Spleen (tissue), 11 donors: ENCODE results near the gene PDIA5. TPM values are rescaled to one million over a fixed set of nuclear protein-coding genes. Genes with fewer than 3 reads are reported as not detected.
A peak's percentile ranks its signal among the peaks of the same experiment; 100 is the strongest.

Experiments
- DNase-seq: peaks from one replicate; pipeline ENCODE4 v3.0.0-alpha.2; 2020
- H3K27ac ChIP-seq, 8 donors: fragments of 200-600 bp; sonication (generic) in 7 of 8; 1 replicate in 4 of 8; 2 replicates in 4 of 8; pipeline versions ENCODE4 v1.5.0 to v1.8.0; 2016 to 2021; ENCODE audit warnings: inconsistent platforms in 4 of 8, mild to moderate bottlenecking in 4 of 8, moderate library complexity in 1 of 8
- H3K27me3 ChIP-seq, 7 donors: fragments of 200-600 bp; sonication (generic) in 6 of 7; replicated peaks in 1 of 7; 1 replicate in 4 of 7; 2 replicates in 3 of 7; pipeline versions ENCODE4 v1.5.0 to v1.8.0; 2016 to 2021; ENCODE audit warnings: inconsistent platforms in 3 of 7, mild to moderate bottlenecking in 1 of 7
- H3K36me3 ChIP-seq, 6 donors: fragments of 200-600 bp; sonication (generic) in 5 of 6; 1 replicate in 4 of 6; 2 replicates in 2 of 6; pipeline versions ENCODE4 v1.5.0 to v1.8.0; 2016 to 2021; ENCODE audit warnings: inconsistent platforms in 2 of 6
- H3K4me1 ChIP-seq, 6 donors: fragments of 200-600 bp; sonication (generic) in 5 of 6; 1 replicate in 3 of 6; 2 replicates in 3 of 6; pipeline versions ENCODE4 v1.5.0 to v1.8.0; 2016 to 2021; ENCODE audit warnings: inconsistent platforms in 3 of 6
- H3K4me3 ChIP-seq, 8 donors: fragments of 200-600 bp; sonication (generic) in 7 of 8; 1 replicate in 4 of 8; 2 replicates in 4 of 8; pipeline versions ENCODE4 v1.5.0 to v1.8.0; 2016 to 2021; ENCODE audit warnings: inconsistent platforms in 4 of 8, mild to moderate bottlenecking in 4 of 8, moderate library complexity in 2 of 8
- H3K9me3 ChIP-seq, 8 donors: fragments of 200-600 bp; sonication (generic) in 7 of 8; 1 replicate in 4 of 8; 2 replicates in 4 of 8; pipeline versions ENCODE4 v1.5.0 to v1.8.0; 2016 to 2021; ENCODE audit warnings: inconsistent platforms in 4 of 8
- POLR2A ChIP-seq, 3 donors: fragments of 450-650 bp; IDR thresholded peaks; one replicate each; pipeline ENCODE4 v1.5.1; 2017; ENCODE audit warnings: antibody characterized with exemption in 3 of 3, mild to moderate bottlenecking in 1 of 3
- POLR2AphosphoS5 ChIP-seq, 3 donors: sonication (generic); formaldehyde crosslinking; IDR thresholded peaks; one replicate each; pipeline ENCODE4 v1.5.1; 2017; ENCODE audit warnings: antibody characterized with exemption in 3 of 3
- WGBS, 5 donors: extraction: QIAGEN DNeasy Blood & Tissue Kit in 3 of 5; methylation state at CpG; one replicate each; pipeline versions ENCODE4 v1.1.5 to v1.1.7; 2013 to 2018; 5-methylcytosine and 5-hydroxymethylcytosine counted together
- intact Hi-C: fragments of 100-400 bp; cut with DNase I; formaldehyde crosslinking; loops from one replicate; pipeline ENCODE4 v1.15.0; 2023; ENCODE audit warnings: low total_unique reads
- microRNA-seq, 3 donors: library from miRNA; unstranded; fragments of <30 nt; microRNA quantifications; one replicate each; pipeline versions ENCODE4 to v1.1.0, GENCODE V29; 2019 to 2020
- polyA plus RNA-seq, 3 donors: library from polyadenylated mRNA; stranded (reverse); fragments of 200-250 nt; gene quantifications; one replicate each; pipeline ENCODE4 v1.2.1, GENCODE V29; 2013
- total RNA-seq, 7 donors: library from RNA; depleted of rRNA in 3 of 7; stranded (reverse); fragments of >200 nt in 3 of 7; fragmentation: NEBNext Ultra II Directional in 4 of 7; extraction: Animal tissue kit (Norgen Biotek cat#: 25700) in 4 of 7; gene quantifications; one replicate each; pipeline versions ENCODE4 v1.1.0 to v1.2.1, GENCODE V29; 2016 to 2021
- TF ChIP-seq, protein P1 (sequence below), 11 experiments: fragments of 200-600 bp in 7 of 11; fragments of 450-650 bp in 4 of 11; sonication (generic) in 4 of 11; IDR thresholded peaks in 8 of 11; conservative IDR thresholded peaks in 3 of 11; 1 replicate in 7 of 11; 2 replicates in 4 of 11; pipeline versions ENCODE4 v1.4.0 to v1.8.0; 2016 to 2021; ENCODE audit warnings: antibody characterized with exemption in 11 of 11, inconsistent platforms in 4 of 11, mild to moderate bottlenecking in 1 of 11
- donor health status: healthy with polysubstance abuse.
- donor health status: DM: no; HTN: no; CAD: no; lungs with moderate emphysema.
- donor health status: DM: no; HTN: no; CAD: no.
- donor health status: Bipolar disorder and iron deficiency.
- donor health status: healthy.
- donor health status: DM: no; HTN: no; CAD: no.
- donor health status: DM: yes; HTN: yes; CAD: no.

PDIA5 gene
- total and polyA plus RNA-seq, 10 donors = 5.8 to 30.2 (median 19.7) TPM

DNA sequence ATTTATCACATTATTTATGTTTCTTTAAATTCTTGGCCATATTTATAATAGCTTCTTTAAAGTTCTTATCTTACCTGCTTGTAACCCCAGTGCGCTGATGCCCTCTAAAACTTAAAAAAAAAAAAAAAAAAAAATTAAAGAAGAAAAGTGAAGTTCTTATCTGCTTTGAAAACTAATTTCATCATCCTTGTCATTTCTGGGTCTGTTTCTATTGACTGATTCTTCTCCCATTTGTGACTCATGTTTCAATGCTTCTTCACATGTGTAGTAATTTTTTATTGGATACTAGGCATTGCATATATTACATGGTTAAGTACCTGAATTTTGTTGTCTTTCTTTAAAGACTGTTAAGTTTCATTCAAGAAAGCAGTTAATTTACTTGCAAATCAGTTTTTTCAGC, 131.5 kb downstream of the PDIA5 start:
- TF ChIP-seq POLR2A (IDR thresholded peaks at IDR 0.05) (no peak), POLR2AphosphoS5 (IDR thresholded peaks at IDR 0.05) (no peak)
- TF ChIP-seq, protein P1, sequence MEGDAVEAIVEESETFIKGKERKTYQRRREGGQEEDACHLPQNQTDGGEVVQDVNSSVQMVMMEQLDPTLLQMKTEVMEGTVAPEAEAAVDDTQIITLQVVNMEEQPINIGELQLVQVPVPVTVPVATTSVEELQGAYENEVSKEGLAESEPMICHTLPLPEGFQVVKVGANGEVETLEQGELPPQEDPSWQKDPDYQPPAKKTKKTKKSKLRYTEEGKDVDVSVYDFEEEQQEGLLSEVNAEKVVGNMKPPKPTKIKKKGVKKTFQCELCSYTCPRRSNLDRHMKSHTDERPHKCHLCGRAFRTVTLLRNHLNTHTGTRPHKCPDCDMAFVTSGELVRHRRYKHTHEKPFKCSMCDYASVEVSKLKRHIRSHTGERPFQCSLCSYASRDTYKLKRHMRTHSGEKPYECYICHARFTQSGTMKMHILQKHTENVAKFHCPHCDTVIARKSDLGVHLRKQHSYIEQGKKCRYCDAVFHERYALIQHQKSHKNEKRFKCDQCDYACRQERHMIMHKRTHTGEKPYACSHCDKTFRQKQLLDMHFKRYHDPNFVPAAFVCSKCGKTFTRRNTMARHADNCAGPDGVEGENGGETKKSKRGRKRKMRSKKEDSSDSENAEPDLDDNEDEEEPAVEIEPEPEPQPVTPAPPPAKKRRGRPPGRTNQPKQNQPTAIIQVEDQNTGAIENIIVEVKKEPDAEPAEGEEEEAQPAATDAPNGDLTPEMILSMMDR (IDR thresholded peaks at IDR 0.05 in 8 of 11, conservative IDR thresholded peaks at IDR 0.05 in 3 of 11) = no peak
- H3K27ac ChIP-seq = no peak overlapping the region
- DNase-seq = no peak
- no peaks in the 10 kb centered on the region for H3K27me3 ChIP-seq
- no peaks in the 10 kb centered on the region for H3K36me3 ChIP-seq
- peaks cover 10 to 22% (median 15%) of the 10 kb centered on the region in 6 donors for H3K4me1 ChIP-seq
- WGBS, 5 donors = 95 to 100% (median 97%) methylated on average over 1 of the region's 1 CpG
- H3K9me3 ChIP-seq = peaks cover 0 to 16% (median 0%) of the 10 kb centered on the region in 8 donors
- intact Hi-C loops = no loop called here
- no peak overlapping the region for H3K4me3 ChIP-seq

DNA sequence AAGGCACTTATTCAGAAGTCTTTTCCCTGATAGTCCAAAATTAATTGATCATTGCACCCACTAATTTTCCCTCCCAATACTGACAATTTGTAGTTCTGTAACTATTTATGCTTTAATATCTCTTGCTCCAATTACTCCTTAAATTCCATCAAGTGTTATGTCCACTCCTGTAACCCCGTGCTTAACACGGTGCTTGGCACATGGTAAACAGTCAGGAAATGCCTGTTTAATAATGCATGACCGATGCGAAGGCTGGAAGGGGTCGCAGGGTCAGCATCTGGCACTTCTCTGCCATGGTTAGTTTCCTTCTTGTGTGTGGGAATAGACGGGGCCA, 134.4 kb downstream of the PDIA5 start:
- Histone ChIP-seq H3K36me3 (peaks cover 0 to 4% (median 0%) of the 10 kb centered on the region in 6 donors), H3K27me3 (no peaks in the 10 kb centered on the region), H3K4me1 (peaks cover 11 to 35% (median 15%) of the 10 kb centered on the region in 6 donors), H3K9me3 (peaks cover 0 to 16% (median 0%) of the 10 kb centered on the region in 8 donors), H3K4me3 (peak overlapping the region; percentile 60 to 91 (median 78)), H3K27ac (peak overlapping the region; percentile 32 to 93 (median 88))
- 3 to 10% (median 3%) methylated on average over 6 of the region's 6 CpGs for WGBS, 5 donors
- TF ChIP-seq POLR2AphosphoS5 (IDR thresholded peaks at IDR 0.05) = no peak
- no peak for DNase-seq
- intact Hi-C loops = no loop called here

DNA sequence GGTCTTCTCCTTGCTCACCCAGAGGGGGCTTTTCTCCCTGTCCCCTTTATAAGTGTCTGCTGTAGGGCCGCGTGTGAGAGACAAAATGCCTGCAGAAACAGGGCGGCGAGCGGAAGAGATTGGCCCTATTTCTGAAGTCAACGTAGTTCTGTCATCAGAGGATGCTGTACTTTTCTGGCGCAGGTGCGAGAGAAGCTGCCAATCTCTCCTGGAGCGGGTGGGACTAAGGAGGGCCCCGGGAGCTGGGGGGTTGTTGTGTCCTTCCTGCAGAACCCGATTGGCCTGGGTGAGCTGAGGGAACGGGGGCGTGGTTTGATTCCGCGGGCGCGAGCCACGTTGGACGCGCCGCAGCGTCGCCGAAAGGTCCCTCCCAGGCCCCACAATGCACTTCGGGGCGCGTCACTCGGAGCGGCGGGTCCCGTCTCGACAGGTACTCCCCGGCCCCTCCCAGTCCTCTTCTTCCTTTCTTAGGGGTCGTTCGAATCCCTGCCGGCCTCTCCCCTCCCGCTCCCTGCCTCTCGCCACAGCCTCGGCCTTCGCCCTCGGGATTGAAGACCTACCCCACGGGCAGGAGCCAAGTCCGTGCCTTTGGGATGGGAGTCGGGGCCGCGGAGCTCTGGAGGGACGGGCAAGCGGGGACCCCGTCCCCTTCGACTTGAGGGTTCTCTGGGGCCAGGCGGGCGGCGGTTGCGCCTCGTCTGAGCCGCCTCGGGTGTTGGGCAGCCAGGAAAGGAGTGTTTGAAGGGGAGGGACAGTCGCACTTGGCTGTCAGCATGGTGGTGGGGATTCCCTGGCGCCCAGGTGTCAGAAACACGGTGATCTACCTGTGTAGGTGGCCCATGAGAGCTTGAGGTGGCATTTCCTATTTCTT, 135.0 kb downstream of the PDIA5 start, which contains the start of gene SEC22A:
Gene SEC22A, plus strand, starts transcription at position 387 of the 871 bp plus-strand sequence. CDS start 7,275 bp downstream, outside the sequence.
- Histone ChIP-seq H3K4me3 (peak within 1 kb of the TSS; percentile 60 to 91 (median 78)), H3K27me3 (no peaks in the 10 kb centered on the region), H3K27ac (peak within 1 kb of the TSS; percentile 79 to 93 (median 88)), H3K36me3 (peaks cover 0 to 9% (median 0%) of the 10 kb centered on the region in 6 donors), H3K9me3 (peaks cover 0 to 16% (median 0%) of the 10 kb centered on the region in 8 donors), H3K4me1 (peaks cover 11 to 35% (median 15%) of the 10 kb centered on the region in 6 donors)
- 0 to 1% (median 0%) methylated on average over 49 to 60 of the region's 60 CpGs for WGBS, 5 donors
- peak in 2 of 3 donors; percentile 7 to 37 for TF ChIP-seq POLR2A (IDR thresholded peaks at IDR 0.05)
- peak; percentile 94 to 95 (median 95) for TF ChIP-seq POLR2AphosphoS5 (IDR thresholded peaks at IDR 0.05)
- TF ChIP-seq, protein P1 (IDR thresholded peaks at IDR 0.05 in 8 of 11, conservative IDR thresholded peaks at IDR 0.05 in 3 of 11) = no peak
- intact Hi-C loops = no loop called here
- DNase-seq = peak; percentile 99

DNA sequence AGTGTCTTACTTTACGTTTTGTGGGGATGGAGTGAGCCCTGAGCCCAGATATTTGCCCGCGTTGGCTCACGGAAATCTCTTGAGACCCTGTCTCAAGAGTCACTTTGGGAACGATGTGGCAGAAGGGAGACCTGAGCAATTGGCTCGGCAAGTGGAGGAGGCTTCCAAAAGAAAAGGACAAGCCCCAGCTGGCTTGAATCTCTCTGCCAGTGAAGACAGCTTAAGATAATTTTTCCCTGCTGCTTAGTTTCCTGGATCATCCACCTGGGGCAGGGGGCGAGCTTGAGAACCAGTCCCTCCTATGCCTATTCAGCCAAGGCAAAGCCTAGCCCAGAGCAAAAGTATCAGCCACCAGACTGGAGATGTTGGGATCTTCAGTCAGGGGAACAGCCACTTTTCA, 135.6 kb downstream of the PDIA5 start:
- WGBS, 5 donors = 0 to 6% (median 2%) methylated on average over 7 of the region's 7 CpGs
- Histone ChIP-seq H3K36me3 (peaks cover 0 to 9% (median 0%) of the 10 kb centered on the region in 6 donors), H3K27ac (peak overlapping the region; percentile 79 to 93 (median 88)), H3K9me3 (peaks cover 0 to 15% (median 0%) of the 10 kb centered on the region in 8 donors), H3K27me3 (no peaks in the 10 kb centered on the region), H3K4me1 (peaks cover 11 to 35% (median 15%) of the 10 kb centered on the region in 6 donors), H3K4me3 (peak overlapping the region; percentile 60 to 91 (median 78))
- no peak for TF ChIP-seq POLR2AphosphoS5 (IDR thresholded peaks at IDR 0.05)
- TF ChIP-seq, protein P1 (IDR thresholded peaks at IDR 0.05 in 8 of 11, conservative IDR thresholded peaks at IDR 0.05 in 3 of 11) = no peak
- no peak for TF ChIP-seq POLR2A (IDR thresholded peaks at IDR 0.05)
- DNase-seq = no peak
- intact Hi-C loops = no loop called here

Small RNA genes within 50 kb of the gene (microRNA-seq; reads per million reads assigned to microRNA genes)
- gene MIR7110 = 0 to 0.36 (median 0.28) reads per million in 3 donors

Other genes with a start within 250 kb of the PDIA5 start
- under 1 TPM in 4 of 7 donors, not detected in 3; 0.09 to 0.63 (median 0.41) TPM for gene SEMA5B, start 39.3 kb upstream of the PDIA5 start, total RNA-seq
- gene SEMA5B, start 39.3 kb upstream of the PDIA5 start, polyA plus RNA-seq = under 1 TPM; 0.41 to 0.51 (median 0.41) TPM
- gene SEC22A, start 134.9 kb downstream of the PDIA5 start, total RNA-seq = 10 to 100 TPM; 10.2 to 40.6 (median 15.6) TPM
- gene SEC22A, start 134.9 kb downstream of the PDIA5 start, polyA plus RNA-seq = 1 to 10 TPM; 6.8 to 8.6 (median 7.6) TPM